ENCODE measurements around the gene FOXP4.

FOXP4 gene

DNA sequence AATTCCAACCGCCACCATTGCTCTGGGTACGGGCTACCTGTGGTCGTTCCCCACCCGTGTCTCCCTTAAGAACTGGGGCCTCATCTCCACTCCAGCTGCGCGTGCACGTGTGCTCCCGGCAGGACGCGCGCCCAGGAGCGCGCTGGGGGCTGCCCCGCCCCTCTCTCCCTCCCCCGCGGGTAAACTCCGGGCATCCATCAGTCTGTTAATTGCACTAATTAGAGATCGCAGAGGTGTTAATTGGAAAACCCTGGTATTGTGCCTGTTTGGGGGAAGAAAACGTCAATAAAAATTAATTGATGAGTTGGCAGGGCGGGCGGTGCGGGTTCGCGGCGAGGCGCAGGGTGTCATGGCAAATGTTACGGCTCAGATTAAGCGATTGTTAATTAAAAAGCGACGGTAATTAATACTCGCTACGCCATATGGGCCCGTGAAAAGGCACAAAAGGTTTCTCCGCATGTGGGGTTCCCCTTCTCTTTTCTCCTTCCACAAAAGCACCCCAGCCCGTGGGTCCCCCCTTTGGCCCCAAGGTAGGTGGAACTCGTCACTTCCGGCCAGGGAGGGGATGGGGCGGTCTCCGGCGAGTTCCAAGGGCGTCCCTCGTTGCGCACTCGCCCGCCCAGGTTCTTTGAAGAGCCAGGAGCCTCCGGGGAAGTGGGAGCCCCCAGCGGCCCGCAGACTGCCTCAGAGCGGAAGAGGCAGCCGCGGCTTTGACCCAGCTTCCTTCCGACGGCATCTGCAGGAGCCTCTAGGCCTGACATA is 14.4 kb downstream of the FOXP4 start:
- H3K9me3 ChIP-seq, result no peaks in the 10 kb centered on the region
- DNase-seq, result no peak
- intact Hi-C loops (cut with DNase I; ENCODE audit: low total_unique reads), result no loop called here
- TF ChIP-seq, protein P1, sequence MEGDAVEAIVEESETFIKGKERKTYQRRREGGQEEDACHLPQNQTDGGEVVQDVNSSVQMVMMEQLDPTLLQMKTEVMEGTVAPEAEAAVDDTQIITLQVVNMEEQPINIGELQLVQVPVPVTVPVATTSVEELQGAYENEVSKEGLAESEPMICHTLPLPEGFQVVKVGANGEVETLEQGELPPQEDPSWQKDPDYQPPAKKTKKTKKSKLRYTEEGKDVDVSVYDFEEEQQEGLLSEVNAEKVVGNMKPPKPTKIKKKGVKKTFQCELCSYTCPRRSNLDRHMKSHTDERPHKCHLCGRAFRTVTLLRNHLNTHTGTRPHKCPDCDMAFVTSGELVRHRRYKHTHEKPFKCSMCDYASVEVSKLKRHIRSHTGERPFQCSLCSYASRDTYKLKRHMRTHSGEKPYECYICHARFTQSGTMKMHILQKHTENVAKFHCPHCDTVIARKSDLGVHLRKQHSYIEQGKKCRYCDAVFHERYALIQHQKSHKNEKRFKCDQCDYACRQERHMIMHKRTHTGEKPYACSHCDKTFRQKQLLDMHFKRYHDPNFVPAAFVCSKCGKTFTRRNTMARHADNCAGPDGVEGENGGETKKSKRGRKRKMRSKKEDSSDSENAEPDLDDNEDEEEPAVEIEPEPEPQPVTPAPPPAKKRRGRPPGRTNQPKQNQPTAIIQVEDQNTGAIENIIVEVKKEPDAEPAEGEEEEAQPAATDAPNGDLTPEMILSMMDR (IDR thresholded peaks at IDR 0.05), result no peak
- no peak overlapping the region for H3K27ac ChIP-seq
- peak overlapping the region; percentile 21 to 26 for H3K4me3 ChIP-seq
- H3K27me3 ChIP-seq, result no peaks in the 10 kb centered on the region
- peaks cover 3 to 6% (median 3%) of the 10 kb centered on the region in 3 donors for H3K36me3 ChIP-seq
- peaks cover 0 to 33% (median 3%) of the 10 kb centered on the region in 4 donors for H3K4me1 ChIP-seq

GRCh38 chr6:41561416-41561815 is 15.2 kb downstream of the FOXP4 start:
- Histone ChIP-seq H3K4me3 (no peak overlapping the region), H3K4me1 (peaks cover 0 to 29% (median 7%) of the 10 kb centered on the region in 4 donors), H3K27ac (no peak overlapping the region)

DNA sequence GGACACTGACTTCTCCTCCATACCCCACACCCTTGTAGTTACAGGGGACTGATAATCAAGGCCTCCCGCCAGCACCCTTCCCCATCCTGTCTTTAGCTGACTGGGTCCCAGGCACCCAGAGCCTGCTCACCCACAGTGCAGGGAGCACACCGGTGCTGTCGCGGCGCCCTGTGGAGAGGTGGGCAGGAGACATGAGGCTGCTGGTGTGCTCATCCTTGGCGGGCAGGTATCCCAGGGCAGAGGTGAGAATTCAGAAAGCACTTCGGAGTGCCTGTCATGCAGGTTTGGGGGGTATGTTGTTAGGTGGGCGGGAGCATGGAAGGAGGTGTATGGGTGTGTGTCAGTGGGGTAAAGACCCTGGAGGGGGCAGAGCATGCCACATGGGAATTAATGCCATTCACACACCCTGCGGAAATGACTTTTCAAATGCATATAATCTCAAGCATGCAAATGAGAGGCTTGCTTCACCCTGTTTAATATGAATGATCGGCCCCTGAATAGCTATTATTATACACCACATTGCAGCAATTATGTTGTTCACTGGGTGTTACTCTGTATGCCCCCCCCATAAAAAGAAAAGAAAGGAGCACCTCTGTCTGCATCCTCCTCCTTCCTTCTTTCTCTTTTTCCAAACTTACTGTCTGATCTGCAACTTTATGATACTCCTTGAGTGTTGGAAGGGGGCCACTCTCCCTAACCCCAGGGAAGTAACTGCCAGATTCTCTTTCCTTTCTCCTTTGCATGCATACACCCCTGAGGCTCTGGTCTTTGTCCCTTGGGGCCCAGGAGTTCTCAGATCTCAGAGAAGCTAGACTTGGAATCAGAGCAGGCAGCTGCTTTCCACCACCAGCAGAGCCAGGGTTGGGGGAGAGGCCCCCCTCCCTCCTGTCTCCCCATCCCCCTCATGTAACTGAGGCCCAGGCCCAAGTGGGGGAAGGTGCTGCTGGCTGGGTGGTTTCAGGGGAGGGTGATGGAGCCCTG is 16.0 kb downstream of the FOXP4 start:
- no peaks in the 10 kb centered on the region for H3K27me3 ChIP-seq
- H3K4me1 ChIP-seq, result peaks cover 0 to 35% (median 14%) of the 10 kb centered on the region in 4 donors
- no peak for DNase-seq
- intact Hi-C loops (cut with DNase I; ENCODE audit: low total_unique reads), result no loop called here
- H3K36me3 ChIP-seq, result peaks cover 13 to 22% (median 19%) of the 10 kb centered on the region in 3 donors
- no peak overlapping the region for H3K4me3 ChIP-seq
- TF ChIP-seq, protein P1 (IDR thresholded peaks at IDR 0.05), result no peak
- H3K27ac ChIP-seq, result no peak overlapping the region
- H3K9me3 ChIP-seq, result no peaks in the 10 kb centered on the region

More at GRCh38 chr6:41561416-41561815, 15.2 kb downstream of the FOXP4 start:
- DNase-seq, result no peak
- TF ChIP-seq, protein P1 (IDR thresholded peaks at IDR 0.05), result no peak
- Histone ChIP-seq H3K9me3 (no peaks in the 10 kb centered on the region), H3K27me3 (no peaks in the 10 kb centered on the region), H3K36me3 (peaks cover 11 to 14% (median 11%) of the 10 kb centered on the region in 3 donors)
- intact Hi-C loops (cut with DNase I; ENCODE audit: low total_unique reads), result no loop called here

DNA sequence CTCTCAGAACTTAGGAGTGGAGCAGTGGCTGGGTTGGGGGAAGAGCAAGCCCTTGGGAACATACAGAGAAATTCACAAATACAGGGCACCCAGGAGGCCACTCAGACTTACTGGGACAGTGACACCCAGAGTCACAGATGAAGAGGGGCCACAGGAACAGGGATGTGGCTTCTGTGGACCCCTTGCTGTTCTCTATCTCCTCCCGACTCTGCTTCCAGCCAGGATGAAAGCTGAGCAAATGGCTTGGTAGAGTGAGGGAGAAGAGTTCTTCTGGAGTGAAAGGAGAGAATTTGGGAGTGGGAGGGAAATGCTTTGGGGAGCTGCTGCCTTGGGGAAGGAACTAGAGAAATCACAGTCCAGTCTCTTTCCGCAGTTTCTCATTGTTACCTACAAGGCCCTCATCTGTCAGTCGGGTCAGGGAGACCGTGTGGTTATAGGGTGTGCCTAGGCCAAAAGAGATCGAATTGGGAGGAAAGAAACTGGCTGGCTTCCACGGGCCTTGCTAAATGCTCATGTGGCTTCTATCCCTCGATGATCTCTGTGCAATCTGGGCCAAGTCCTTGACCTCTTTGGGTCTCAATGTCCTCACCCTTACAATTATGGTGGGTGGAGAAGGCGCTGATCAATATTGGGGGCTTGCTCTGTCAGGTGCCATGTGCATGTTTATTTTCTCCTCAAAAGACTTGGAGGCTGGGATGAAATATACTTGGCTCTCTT is 17.0 kb downstream of the FOXP4 start:
- intact Hi-C loops (cut with DNase I; ENCODE audit: low total_unique reads), result no loop called here
- H3K27me3 ChIP-seq, result no peaks in the 10 kb centered on the region
- peaks cover 13 to 32% (median 23%) of the 10 kb centered on the region in 3 donors for H3K36me3 ChIP-seq

More for the DNA sequence above, 17.0 kb downstream of the FOXP4 start:
- TF ChIP-seq, protein P1 (IDR thresholded peaks at IDR 0.05), result no peak
- no peak overlapping the region for H3K4me3 ChIP-seq
- H3K27ac ChIP-seq, result no peak overlapping the region
- peak in 1 of 2 donors; percentile 47 for DNase-seq
- H3K9me3 ChIP-seq, result no peaks in the 10 kb centered on the region
- H3K4me1 ChIP-seq, result peaks cover 0 to 33% (median 19%) of the 10 kb centered on the region in 4 donors
